Measurements from ENCODE around the gene BBC3.

The BBC3 gene

DNA sequence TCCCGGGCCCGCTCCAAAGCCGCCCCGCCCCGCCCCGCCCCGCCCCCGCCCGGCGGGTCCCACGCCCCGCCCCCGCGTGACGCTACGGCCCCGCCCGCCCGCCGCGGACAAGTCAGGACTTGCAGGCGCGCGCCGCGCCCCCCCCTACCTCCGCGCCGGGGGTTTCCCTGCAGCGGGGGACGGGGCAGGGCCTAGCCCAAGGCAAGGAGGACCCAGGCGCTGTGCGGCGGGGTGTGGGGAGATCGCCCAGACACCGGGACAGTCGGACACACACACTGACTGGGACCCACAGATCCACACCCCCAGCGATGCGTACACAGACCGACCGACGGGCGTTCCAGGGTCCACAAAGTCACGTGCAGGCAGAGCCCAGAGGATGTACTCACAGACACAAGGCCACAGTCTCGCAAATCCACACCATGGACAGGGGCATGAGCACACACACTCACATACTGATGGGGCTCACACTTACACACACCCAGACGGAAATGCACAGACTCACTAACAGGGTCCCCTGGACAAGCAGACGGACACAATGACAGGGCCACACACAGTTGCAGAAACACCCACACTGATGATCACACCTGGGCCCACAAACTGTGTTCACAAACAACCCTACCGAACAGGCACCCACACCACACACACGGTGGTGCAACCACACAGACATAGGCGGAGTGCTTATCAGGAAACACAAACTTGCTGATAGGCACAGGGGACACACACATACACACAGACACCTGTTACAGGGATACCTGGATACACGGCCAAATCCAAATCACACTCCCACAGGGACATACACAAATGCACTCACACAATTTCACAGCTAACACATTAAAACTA, 436 bp upstream of the BBC3 start:
- DNase-seq (ENCODE audit: low read depth) = peak; percentile 80

DNA sequence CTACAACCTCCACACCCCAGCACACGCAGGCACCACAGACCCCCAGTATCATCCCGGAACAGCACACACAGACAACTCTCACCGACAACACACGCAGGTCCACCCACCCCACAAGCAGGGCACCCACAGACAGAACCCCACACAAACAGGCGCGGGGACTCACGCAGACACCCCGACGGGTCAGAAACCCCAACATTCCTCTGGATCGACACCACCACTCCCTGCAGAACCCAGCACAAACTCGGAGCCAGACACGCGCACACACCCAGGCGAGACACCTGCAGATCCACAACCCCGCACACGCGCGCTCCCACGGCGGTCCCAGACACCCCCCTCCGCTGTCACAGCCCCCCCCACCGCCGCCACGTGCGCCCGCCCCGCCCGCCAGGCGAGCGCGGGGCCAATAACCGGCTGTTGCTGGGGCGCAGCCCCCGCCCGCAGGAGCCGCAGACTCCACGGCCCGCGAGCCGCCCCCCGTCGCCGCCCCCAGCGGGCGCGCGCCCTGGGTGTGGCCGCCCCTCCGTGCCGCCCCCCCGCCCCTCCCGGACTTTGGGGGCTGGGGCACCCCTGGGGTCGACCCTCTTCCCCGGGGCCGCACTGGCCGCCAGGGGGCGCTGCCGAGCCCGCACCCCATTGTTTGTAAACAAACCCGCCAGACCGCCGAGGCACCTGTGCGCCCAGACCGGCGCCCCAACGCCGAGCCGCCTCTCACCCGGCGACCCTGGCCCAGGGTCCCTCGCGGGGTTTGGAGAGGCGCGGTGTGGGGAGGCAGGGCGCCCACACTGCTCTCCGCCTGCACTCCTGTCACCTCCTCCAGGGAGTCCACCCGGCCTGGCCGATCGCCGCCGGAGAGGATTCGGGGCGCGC, 712 bp downstream of the BBC3 start:
- DNase-seq (ENCODE audit: low read depth) = peak; percentile 62

DNA sequence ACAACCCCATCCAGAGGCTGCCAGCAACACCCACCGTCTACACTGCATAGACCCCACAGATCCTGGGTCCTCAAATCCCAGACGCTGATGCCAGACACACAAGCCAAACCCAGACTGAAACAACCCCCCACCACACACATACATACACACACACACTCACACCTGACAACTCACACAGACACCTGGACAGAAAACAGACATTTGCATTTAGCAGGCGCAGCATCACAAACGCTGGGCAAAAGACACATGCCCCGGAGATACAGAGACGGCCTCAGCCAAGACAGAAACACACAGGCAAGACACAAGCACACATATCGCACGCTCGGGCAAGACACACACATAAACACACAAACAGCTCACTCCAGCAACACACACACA, 1.3 kb downstream of the BBC3 start:
- DNase-seq (ENCODE audit: low read depth) = no peak

DNA sequence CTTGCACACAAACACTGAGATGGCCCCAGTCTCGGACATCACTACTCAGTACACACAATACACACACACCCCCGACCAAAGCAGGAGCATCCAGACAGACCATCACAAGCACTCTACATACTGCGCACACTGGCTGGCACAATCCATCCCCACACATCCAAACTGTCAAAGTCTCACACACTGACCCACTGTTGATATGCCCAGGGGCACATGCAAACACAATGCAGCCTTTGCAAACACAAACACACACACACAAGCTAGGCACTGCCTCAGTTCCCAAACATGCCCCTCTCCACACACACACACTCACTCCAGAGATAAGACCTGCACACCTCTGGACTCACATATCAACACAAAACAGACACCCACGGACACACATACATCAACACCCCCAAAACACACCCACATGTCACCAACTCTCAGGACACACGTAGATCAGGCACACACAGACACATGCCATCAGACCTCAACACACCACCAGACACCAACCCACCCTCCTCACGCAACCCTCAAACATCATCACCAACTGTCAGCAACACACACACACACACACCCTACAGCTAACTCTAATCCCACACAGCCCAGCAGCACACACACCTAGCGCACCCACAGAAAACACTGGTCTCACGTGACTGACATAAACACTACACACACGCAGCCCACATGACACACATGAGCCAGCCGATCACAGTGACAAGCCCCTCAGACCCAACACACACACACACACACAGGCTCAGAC, 1.9 kb downstream of the BBC3 start:
- DNase-seq (ENCODE audit: low read depth) = no peak

DNA sequence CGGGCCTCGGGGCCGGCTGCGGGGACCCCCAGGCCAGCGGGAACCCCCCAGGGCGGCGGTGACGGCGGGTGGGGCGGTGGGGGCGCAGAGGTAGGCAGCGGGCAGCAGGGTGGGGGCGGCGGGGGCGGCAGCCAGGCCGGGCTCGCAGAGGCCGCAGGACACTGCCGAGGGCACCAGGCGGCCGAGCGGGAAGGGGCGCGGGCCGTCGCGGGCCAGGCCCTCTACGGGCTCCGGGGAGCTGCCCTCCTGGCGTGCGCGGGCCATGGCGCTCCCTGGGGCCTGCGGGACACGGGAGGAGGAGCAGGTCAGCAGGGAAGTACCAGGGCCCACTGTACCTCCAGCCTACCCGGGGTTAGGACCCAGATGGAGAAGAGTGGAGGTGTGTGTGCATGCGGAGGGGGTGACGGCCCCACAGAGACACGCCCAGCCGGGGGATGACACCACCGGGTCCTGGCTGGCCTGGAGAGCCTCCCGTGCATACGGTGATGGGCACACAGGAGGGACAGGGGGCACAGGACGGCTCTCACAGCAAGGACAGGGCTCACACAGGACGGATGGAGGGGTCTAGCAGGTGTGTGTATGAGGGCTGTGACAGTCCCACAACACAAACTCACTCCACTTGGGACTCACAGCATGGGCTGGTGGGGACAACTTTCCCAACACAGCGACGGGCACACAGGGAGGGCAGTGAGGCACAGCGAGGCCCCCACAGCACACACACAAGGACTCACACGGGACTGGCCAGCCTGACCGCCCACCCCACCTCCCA, 2.6 kb downstream of the BBC3 start:
- no peak for DNase-seq (ENCODE audit: low read depth)

DNA sequence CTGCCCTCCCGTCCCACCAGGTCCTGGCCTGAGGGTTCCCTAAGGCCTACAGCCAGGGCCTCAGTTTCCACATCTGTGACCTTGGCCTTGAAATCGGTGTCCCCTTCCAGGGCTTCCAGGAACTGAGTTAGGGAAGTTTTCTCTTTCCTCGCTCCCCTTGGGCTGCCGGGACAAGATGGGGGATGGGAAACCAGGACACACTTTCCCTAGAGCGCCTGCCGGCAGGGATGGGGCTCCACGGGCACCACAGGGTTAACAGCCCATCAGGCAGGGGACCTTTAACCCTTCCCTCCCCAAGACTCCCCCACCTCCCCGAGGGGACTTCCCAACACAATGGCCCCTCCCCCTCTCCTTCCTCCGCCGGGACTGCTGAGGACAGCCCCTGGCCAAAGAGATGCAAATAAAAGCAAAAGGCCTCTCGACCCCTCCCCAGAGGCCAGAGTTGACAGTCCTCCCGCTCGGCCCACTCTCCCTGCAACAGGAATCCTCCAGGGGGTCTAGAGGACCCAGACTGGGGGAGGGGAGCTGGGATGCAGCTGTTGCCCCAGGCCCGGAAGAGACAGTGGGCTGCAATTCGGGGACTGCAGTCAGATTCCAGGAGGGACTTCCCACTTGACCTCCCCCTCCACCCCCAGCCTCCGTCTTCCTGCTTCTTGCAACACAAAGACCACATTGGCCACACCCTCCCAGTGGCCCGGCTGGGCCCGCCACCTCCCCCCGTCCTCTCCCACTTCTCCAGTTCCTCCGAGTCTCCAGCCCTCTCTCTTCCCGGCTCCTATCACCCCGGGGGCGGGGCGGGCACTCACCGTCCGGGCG, 3.4 kb downstream of the BBC3 start:
- DNase-seq (ENCODE audit: low read depth) = no peak

DNA sequence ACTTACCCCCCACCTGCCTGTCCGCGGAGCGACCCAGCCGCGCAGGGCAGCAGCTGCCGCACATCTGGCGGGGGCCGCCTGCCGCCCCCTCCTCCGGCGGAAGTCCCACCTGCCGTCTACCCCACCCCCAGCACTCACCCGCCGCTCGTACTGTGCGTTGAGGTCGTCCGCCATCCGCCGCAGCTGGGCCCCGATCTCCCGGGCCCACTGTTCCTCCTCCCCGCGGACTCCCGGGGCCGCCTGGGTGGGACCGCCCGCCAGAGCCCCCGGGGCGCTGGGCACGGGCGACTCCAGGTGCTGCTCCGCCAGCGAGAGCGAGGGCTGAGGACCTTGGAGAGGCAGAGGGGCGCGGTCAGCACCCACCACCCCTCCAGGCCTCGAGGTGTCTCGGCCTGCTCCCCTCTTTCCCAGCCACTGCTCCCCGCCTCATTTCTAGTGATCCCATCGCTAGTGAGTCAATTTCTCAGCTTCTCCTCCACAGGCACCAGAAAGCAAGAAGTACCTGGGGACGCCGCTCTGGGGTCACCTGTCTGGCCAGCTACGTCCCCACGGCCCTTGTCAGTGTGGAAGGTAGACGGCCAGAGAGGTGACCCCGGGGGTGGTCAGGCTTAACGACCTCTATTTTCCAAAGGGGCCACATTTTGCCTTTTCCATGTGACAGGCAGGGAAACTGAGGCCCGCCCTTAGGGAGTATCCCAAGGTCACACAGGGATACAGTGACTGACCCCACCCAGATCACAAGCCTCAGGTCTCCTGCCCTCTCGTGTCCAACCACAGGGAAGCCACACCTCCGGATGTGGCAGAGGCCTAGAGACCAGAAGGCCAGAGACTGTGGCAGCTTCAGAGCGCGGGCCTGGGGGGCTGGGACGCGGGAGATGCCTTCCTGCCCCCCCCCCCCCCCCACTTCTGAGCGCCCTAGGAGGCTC, 4.3 kb downstream of the BBC3 start:
- DNase-seq (ENCODE audit: low read depth) = no peak

DNA sequence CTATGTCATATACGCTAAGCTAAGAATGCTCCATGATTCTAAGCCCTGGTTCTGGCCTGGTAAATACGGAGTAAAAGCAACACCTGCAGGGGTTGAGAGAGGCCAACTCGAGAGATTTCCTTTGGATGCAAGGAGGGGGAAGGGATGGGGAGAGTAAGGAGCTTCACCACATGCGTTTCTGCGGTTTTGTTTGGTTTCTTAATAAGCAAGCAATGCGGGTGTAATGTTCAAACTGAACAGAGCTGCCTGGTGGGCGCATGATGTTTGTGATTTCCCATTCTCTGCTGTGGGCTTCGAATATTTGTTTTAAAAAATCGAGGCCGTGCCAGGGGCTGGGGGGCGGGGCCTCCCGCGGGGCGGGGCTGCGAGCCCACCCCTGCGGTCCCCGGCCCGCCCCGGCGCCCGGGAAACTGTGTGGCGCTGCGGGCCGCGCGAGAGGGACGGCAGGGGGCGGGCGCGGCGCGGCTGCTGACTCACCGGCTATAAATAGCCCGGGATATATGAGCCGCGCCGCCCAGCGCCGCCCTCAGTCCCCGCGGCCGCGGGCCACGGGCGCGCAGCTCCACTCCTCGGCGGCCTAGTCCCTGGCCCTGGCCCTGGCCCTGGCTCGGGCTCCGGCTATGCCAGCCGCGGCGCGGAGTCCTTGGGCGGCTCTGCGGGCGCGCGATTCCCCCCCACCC, 5.1 kb downstream of the BBC3 start:
- peak; percentile 75 for DNase-seq (ENCODE audit: low read depth)

DNA sequence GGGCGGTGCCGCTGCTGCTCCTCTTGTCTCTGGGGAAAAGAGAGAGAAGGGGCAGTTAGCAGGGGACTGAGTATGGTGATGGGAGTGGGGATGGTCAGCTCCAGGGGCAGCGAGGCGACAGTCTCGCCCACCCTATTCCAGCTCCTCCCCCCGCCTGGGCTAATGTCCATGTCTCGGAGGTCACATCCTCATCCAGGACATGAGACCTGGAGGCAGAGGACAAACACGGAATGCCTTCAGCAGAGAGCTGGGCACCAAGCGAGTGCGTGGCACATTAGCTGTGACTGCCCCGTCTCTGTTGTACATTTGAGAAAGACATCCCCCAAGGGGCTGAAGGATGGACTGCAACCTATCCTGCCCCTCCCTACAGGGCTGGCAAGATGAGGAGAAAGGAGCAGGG, 9.1 kb downstream of the BBC3 start:
- no peak for DNase-seq (ENCODE audit: low read depth)

DNA sequence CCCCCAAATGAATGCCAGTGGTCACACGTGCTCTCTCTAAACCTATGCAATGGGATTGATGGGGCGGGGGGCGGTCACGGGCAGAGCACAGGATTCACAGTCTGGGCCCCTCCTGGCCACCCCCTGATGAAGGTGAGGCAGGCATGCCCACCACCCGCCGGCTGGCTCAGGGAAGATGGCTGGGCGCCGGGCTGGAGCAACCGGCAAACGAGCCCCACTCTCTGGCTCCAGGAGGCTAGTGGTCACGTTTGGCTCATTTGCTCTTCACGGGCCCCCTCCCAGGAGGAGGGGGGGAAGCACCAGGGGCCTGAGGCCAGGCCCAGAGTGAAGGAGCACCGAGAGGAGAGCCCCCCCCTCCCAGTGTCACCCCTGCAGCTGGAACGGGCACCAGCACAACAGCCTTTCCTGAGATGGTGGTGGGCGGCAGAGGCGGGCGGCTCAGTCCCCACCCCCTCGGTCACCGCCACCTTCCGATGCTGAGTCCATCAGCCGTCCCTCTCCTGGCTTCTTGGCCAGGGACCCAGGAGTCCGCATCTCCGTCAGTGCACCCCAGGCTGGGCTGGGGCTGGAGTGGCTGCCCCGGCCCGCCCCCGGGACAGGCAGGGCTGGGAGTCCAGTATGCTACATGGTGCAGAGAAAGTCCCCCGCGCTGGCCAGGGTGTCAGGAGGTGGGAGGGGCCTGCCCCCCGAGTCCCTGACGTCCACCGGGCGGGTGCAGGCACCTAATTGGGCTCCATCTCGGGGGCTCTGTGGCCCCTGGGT, 9.7 kb downstream of the BBC3 start:
- DNase-seq (ENCODE audit: low read depth) = no peak

DNA sequence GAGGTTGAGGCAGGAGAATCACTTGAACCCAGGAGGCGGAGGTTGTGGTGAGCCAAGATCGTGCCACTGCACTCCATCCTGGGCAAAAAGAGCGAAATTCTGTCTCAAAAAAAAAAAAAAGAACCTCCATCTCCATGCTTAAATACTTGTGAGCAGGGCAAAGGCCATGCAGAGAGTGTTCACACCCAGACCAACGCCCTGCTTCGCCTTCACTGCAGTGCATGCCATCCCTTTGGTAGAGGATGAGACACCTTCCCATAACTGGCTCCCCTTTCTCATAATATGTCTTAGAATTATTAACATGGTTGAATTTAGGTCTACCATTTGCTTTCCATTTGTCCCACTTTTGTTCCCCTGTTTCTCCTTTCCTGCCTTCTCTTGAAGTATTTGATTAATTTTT, 15.4 kb downstream of the BBC3 start:
- DNase-seq (ENCODE audit: low read depth) = no peak

DNA sequence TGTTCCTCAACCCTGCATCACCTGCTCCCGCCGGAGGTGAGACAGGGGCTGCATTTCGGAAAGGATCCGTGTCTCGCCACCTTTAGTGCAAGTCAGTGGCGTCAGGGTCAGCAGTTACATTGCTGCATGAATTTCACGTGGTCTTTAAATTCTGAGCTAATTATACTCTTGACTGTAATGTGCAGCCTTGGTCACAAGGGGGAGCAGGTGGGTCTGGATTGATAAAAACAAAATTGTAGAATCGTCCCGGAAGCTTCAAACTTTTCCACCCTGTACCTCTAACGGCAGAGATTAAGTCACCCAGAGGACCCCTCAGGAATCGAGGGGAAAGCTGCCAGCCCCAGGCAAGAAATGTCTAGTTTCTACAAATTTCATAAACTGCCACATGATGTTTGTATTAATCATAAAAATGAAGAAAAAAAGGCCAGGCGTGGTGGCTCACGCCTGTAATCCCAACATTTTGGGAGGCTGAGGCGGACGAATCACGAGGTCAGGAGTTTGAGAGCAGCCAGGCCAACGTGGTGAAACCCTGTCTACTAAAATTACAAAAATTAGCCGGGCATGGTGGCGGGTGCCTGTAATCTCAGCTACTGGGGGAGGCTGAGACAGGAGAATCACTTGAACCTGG, 20.2 kb downstream of the BBC3 start:
- peak; percentile 71 for DNase-seq (ENCODE audit: low read depth)

DNA sequence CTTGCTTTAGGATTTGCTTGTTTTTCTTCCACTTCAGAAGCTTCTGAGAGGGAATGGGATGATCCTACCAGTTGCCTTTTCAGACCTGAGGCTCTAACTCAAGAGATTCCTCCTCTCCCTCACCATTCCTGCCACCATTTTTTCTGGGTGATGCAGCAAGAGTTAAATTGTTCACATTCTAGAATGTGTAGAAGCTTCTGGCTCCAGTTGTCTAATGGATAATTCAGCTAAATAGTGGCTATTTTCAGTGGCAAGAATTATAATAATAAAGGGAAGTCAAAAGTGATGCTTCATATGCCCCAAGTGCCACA, 20.9 kb downstream of the BBC3 start:
- no peak for DNase-seq (ENCODE audit: low read depth)

DNA sequence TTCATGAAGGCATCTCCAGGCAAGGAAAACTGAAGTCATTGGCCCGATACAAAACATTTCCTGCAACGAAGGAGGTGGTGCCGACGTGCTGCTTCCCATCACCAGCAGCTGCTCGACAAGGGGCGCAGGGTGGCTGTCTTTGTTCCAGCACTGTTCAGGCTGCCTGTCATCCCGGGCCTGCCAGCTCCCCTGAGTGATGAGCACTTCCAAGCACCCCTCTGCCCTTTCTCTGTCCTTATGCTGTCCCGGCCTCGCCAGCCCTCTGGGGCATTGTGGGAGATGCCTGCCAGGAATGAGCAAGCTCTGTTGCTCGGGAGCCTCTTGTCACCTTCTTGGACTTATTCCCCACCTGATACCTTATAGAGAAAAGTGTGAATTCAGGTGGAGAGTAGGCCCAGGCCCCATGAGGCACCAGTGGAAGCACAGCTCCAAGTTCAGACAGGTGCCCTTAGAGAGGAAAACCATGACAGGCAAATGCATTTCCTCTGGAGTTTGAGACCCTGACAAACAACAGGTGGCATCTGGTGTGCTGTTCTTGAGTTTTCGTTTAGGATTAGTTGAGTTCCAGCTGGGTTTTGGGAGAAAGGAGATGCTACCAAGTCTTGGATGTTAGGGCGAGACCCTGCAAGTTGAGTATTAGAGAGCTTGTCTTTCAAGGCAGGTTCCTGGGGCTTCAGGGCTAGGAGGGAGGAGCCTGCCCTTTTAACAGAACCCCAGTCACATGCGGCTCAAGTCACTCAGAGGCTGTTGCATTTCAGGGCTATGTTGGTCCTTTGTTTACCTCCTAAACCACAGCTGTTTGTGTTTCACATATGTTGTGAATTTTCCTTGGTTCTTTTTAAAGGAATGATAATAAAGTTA, 21.4 kb downstream of the BBC3 start:
- DNase-seq (ENCODE audit: low read depth) = no peak

DNA sequence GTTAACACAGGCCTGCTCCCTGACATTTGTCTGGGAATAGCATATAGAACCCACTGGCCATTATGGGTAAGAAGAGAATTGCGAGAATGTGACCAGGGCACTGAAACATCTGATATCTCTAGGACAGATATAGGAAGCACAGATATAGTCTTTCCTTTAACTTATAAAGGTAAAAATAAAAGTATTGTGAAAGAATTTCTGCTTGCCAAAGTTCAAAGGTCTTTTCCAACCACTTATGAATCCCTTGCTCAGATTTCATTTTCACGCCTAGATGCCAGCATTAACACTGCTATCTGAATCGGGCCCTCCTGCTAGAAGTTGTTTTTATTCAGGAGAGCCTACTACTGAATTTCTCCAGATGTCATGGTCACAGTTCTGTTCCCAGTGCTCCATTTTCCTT, 27.7 kb downstream of the BBC3 start:
- no peak for DNase-seq (ENCODE audit: low read depth)

DNA sequence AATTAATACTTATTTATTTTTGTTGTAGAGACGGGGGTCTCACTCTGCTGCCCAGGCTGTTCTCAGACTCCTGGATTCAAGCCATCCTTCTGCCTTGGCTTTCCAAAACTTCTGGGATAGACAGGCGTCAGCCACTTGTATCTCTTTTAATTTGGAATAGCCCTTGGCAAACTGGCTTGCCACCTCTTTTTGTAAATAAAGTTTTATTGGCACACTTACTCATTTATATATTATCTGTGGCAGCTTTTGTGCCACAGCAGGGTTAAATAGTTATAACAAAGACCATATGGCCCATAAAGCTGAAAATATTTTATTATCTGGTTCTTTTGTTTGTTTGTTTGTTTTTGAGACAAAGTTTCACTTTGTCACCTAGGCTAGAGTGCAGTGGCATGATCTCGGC, 30.5 kb downstream of the BBC3 start:
- DNase-seq (ENCODE audit: low read depth) = no peak

DNA sequence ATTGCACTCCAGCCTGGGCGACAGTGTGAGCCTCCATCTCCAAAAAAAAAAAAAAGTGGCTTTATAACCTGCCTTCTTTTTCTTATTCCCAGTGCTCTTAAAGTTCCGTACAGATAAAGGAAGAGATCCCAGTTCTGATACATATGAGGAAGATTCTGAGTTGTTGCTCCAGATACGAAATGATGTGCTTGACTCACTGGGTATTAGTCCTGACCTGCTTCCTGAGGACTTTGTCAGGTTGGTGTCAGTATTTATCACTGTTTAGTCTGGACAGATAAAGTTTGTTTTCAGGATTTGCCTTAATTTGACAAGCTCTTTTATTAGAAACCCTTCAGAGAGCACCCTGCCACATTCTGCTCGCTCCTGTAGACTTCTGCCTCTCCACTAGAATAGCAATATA, 33.9 kb downstream of the BBC3 start:
- no peak for DNase-seq (ENCODE audit: low read depth)
